ENCODE data around the gene PCDHGB5.

- TF ChIP-seq POLR2A (IDR thresholded peaks at IDR 0.05) (no peak), CTCF (IDR thresholded peaks at IDR 0.05) (no peak), POLR2AphosphoS5 (IDR thresholded peaks at IDR 0.05) (no peak), EP300 (IDR thresholded peaks at IDR 0.05) (no peak)
These were observed 41.8 kb downstream of the PCDHGB5 start for GRCh38 chr5:141439411-141440141.

Data from suprapubic skin (tissue), 4 donors.